ENCODE measurements around the gene SMKR1.

SMKR1 gene

GRCh38 chr7:129482781-129483180, 19.6 kb upstream of the SMKR1 start:
- DNase-seq (ENCODE audit: low spot score) = no peak

- DNase-seq (ENCODE audit: low spot score) = no peak
Observed at GRCh38 chr7:129489491-129489890, 12.8 kb upstream of the SMKR1 start.

GRCh38 chr7:129492391-129492790, 9.9 kb upstream of the SMKR1 start:
- DNase-seq (ENCODE audit: low spot score) = no peak

- DNase-seq (ENCODE audit: low spot score) = peak; percentile 78
Observed at GRCh38 chr7:129493555-129493954, 8.8 kb upstream of the SMKR1 start.

GRCh38 chr7:129494041-129494440, 8.3 kb upstream of the SMKR1 start:
- DNase-seq (ENCODE audit: low spot score) = peak; percentile 94

GRCh38 chr7:129495987-129496386, 6.3 kb upstream of the SMKR1 start:
- DNase-seq (ENCODE audit: low spot score) = no peak

- no peak for DNase-seq (ENCODE audit: low spot score)
Observed at GRCh38 chr7:129496653-129497052, 5.7 kb upstream of the SMKR1 start.

- DNase-seq (ENCODE audit: low spot score) = no peak
Observed at GRCh38 chr7:129497156-129497555, 5.2 kb upstream of the SMKR1 start.

- no peak for DNase-seq (ENCODE audit: low spot score)
Observed at GRCh38 chr7:129498021-129498420, 4.3 kb upstream of the SMKR1 start.

- DNase-seq (ENCODE audit: low spot score) = peak; percentile 63
Observed at GRCh38 chr7:129499999-129500398, 2.3 kb upstream of the SMKR1 start.

GRCh38 chr7:129502708-129503685, 666 bp downstream of the SMKR1 start:
- DNase-seq (ENCODE audit: low spot score) = no peak

- no peak for DNase-seq (ENCODE audit: low spot score)
Observed at GRCh38 chr7:129503725-129504124, 1.4 kb downstream of the SMKR1 start.

- DNase-seq (ENCODE audit: low spot score) = no peak
Observed at GRCh38 chr7:129512192-129512591, 9.9 kb downstream of the SMKR1 start.

GRCh38 chr7:129513546-129513945, 11.2 kb downstream of the SMKR1 start:
- no peak for DNase-seq (ENCODE audit: low spot score)

- DNase-seq (ENCODE audit: low spot score) = no peak
Observed at GRCh38 chr7:129514683-129515082, 12.4 kb downstream of the SMKR1 start.

GRCh38 chr7:129515381-129515780, 13.1 kb downstream of the SMKR1 start:
- DNase-seq (ENCODE audit: low spot score) = no peak

GRCh38 chr7:129517931-129518330, 15.6 kb downstream of the SMKR1 start:
- no peak for DNase-seq (ENCODE audit: low spot score)

GRCh38 chr7:129519464-129519863, 17.1 kb downstream of the SMKR1 start:
- DNase-seq (ENCODE audit: low spot score) = no peak

GRCh38 chr7:129522088-129522970, 20.0 kb downstream of the SMKR1 start:
- DNase-seq (ENCODE audit: low spot score) = no peak

GRCh38 chr7:129522971-129523340, 20.6 kb downstream of the SMKR1 start:
- no peak for DNase-seq (ENCODE audit: low spot score)

GRCh38 chr7:129523924-129524323, 21.6 kb downstream of the SMKR1 start:
- DNase-seq (ENCODE audit: low spot score) = no peak

GRCh38 chr7:129524405-129524804, 22.1 kb downstream of the SMKR1 start:
- peak; percentile 41 for DNase-seq (ENCODE audit: low spot score)

All from NAMALWA (cell line).